CD4-positive, alpha-beta memory T cell (primary cell): Measurements from ENCODE around the gene BCL2L12. TPM values are rescaled to one million over a fixed set of nuclear protein-coding genes. Genes with fewer than 3 reads are reported as not detected.

Experiments
- CTCF ChIA-PET: fragments of 350-600 bp; sonication (Branson Sonifier 250); formaldehyde crosslinking; loops from one replicate; lab custom pipeline; 2021; ENCODE audit warnings: inconsistent platforms; ENCODE audit not compliant: partially characterized antibody; lab: Charles Lee
- POLR2A ChIA-PET: fragments of 350-600 bp; sonication (Branson Sonifier 250); formaldehyde crosslinking; loops from one replicate; lab custom pipeline; 2021; ENCODE audit not compliant: partially characterized antibody; lab: Charles Lee
- DNase-seq, 5 donors: peaks; one replicate each; pipeline versions ENCODE4 v3.0.0 to v3.0.0-alpha.2; 2020 to 2022; ENCODE audit warnings: mixed read lengths in 1 of 5
- H3K27ac ChIP-seq: one replicate; pipeline ENCODE4 v1.7.0; 2013; ENCODE audit warnings: low read depth, low read length
- H3K27me3 ChIP-seq: 2 replicates; pipeline ENCODE4 v1.7.0; 2013; ENCODE audit warnings: mild to moderate bottlenecking, low read length, moderate library complexity; ENCODE audit not compliant: insufficient read depth
- H3K36me3 ChIP-seq: 2 replicates; pipeline ENCODE4 v1.7.0; 2013; ENCODE audit warnings: mild to moderate bottlenecking, low read length, moderate library complexity; ENCODE audit not compliant: insufficient read depth
- H3K4me1 ChIP-seq: 2 replicates; pipeline ENCODE4 v1.7.0; 2013; ENCODE audit warnings: mild to moderate bottlenecking, low read length, moderate library complexity; ENCODE audit not compliant: insufficient read depth
- H3K4me3 ChIP-seq, 2 donors: one replicate each; pipeline ENCODE4 v1.7.0; 2013; ENCODE audit warnings: low read length in 2 of 2, mild to moderate bottlenecking in 1 of 2
- H3K9me3 ChIP-seq, 2 donors: one replicate each; pipeline ENCODE4 v1.7.0; 2013; ENCODE audit warnings: low read length in 2 of 2, control low read depth in 1 of 2; ENCODE audit not compliant: control insufficient read depth in 1 of 2
- H3K27ac Mint-ChIP-seq, 7 donors: one replicate each; pipeline ENCODE4 v1.8.0; 2020 to 2021; ENCODE audit warnings: mixed read lengths in 7 of 7, mild to moderate bottlenecking in 6 of 7, inconsistent platforms in 3 of 7, moderate library complexity in 3 of 7
- H3K27me3 Mint-ChIP-seq, 2 donors: one replicate each; pipeline ENCODE4 v1.8.0; 2020 to 2021; ENCODE audit warnings: mixed read lengths in 2 of 2
- H3K36me3 Mint-ChIP-seq, 2 donors: one replicate each; pipeline ENCODE4 v1.8.0; 2020 to 2021; ENCODE audit warnings: mixed read lengths in 2 of 2, inconsistent platforms in 1 of 2, mild to moderate bottlenecking in 1 of 2
- H3K4me1 Mint-ChIP-seq, 4 donors: one replicate each; pipeline ENCODE4 v1.8.0; 2020 to 2021; ENCODE audit warnings: mixed read lengths in 4 of 4, mild to moderate bottlenecking in 1 of 4
- H3K4me3 Mint-ChIP-seq, 8 donors: one replicate each; pipeline ENCODE4 v1.8.0; 2020 to 2021; ENCODE audit warnings: mixed read lengths in 8 of 8, mild to moderate bottlenecking in 7 of 8, moderate library complexity in 6 of 8, inconsistent platforms in 3 of 8
- H3K9me3 Mint-ChIP-seq, 8 donors: one replicate each; pipeline ENCODE4 v1.8.0; 2020 to 2021; ENCODE audit warnings: mixed read lengths in 8 of 8, mild to moderate bottlenecking in 5 of 8, inconsistent platforms in 3 of 8, moderate library complexity in 1 of 8
- intact Hi-C: fragments of 100-400 bp; cut with micrococcal nuclease; formaldehyde crosslinking; loops from one replicate; pipeline ENCODE4 v1.15.1; 2023
- polyA plus RNA-seq, 2 donors: library from polyadenylated mRNA; unstranded; fragments of 300-500 nt; fragmentation: Illumina TruSeq; gene quantifications; one replicate each; pipeline ENCODE4 v1.2.3, GENCODE V29; 2021
- total RNA-seq, 2 experiments: library from RNA; stranded (reverse); gene quantifications; one replicate each; pipeline ENCODE4 v1.2.3, GENCODE V29; 2021

BCL2L12 gene
- total and polyA plus RNA-seq, 4 experiments from 2014 or later, result 16.3 to 22.1 (median 19.5) TPM

GRCh38 chr19:49651820-49652550, 13.7 kb upstream of the BCL2L12 start:
- Histone ChIP-seq H3K4me3 (no peak overlapping the region), H3K36me3 (peaks cover 50% of the 10 kb centered on the region), H3K4me1 (no peaks in the 10 kb centered on the region), H3K27ac (no peak overlapping the region), H3K27me3 (no peaks in the 10 kb centered on the region), H3K9me3 (no peaks in the 10 kb centered on the region)
- POLR2A ChIA-PET, result interaction anchor here (5.5 kb wide), 1 partner anchor 13 kb away, joined by 30 read pairs; the partner anchor contains the start of genes BCL2L12 and IRF3
- no peaks in the 10 kb centered on the region for H3K27me3 Mint-ChIP-seq
- DNase-seq, result peak in 1 of 5 donors; percentile 8
- intact Hi-C loops, result no loop called here
- no peak overlapping the region for H3K4me3 Mint-ChIP-seq
- H3K36me3 Mint-ChIP-seq, result peaks cover 13 to 46% of the 10 kb centered on the region in 2 donors
- peaks cover 0 to 6% (median 2%) of the 10 kb centered on the region in 4 donors for H3K4me1 Mint-ChIP-seq
- CTCF ChIA-PET, result no interaction called here
- H3K9me3 Mint-ChIP-seq, result no peaks in the 10 kb centered on the region
- no peak overlapping the region for H3K27ac Mint-ChIP-seq

- H3K27ac ChIP-seq, result no peak overlapping the region
- no peaks in the 10 kb centered on the region for H3K4me1 ChIP-seq
- no peaks in the 10 kb centered on the region for H3K27me3 ChIP-seq
- no peaks in the 10 kb centered on the region for H3K9me3 Mint-ChIP-seq
- H3K4me3 ChIP-seq, result no peak overlapping the region
- CTCF ChIA-PET, result interaction anchor here (0.9 kb wide), 1 partner anchor 20 kb away, joined by 4 read pairs; no protein-coding TSS in a partner anchor
- intact Hi-C loops, result no loop called here
- POLR2A ChIA-PET, result interaction anchor here (5.5 kb wide), 1 partner anchor 12 kb away, joined by 30 read pairs; the partner anchor contains the start of genes BCL2L12 and IRF3
- peak in 1 of 5 donors; percentile 39 for DNase-seq
- H3K9me3 ChIP-seq, result no peaks in the 10 kb centered on the region
- H3K36me3 ChIP-seq, result peaks cover 52% of the 10 kb centered on the region
- H3K4me1 Mint-ChIP-seq, result peaks cover 0 to 9% (median under 1%) of the 10 kb centered on the region in 4 donors
- peak overlapping the region in 1 of 7 donors; percentile 51 for H3K27ac Mint-ChIP-seq
- peaks cover 13 to 43% of the 10 kb centered on the region in 2 donors for H3K36me3 Mint-ChIP-seq
- no peaks in the 10 kb centered on the region for H3K27me3 Mint-ChIP-seq
- no peak overlapping the region for H3K4me3 Mint-ChIP-seq
Measured at GRCh38 chr19:49652551-49653465, 12.9 kb upstream of the BCL2L12 start.

DNA sequence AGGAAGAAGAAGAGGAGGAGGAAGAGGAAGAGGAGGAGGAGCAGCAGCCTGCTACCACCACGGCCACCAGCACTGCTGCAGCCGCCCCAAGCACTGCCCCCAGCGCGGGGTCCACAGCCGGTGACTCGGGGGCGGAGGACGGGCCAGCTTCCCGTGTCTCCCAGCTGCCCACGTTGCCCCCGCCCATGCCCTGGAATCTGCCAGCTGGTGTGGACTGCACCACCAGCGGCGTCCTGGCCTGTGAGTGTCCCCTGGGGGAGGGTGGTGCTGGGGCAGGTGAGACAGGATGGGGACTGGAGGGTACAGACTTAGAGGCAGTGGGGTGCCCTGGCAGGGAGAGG, 12.3 kb upstream of the BCL2L12 start:
- no peak for DNase-seq
- H3K4me3 Mint-ChIP-seq, result no peak overlapping the region
- intact Hi-C loops, result no loop called here
- H3K27me3 Mint-ChIP-seq, result no peaks in the 10 kb centered on the region
- peaks cover 13 to 42% of the 10 kb centered on the region in 2 donors for H3K36me3 Mint-ChIP-seq
- H3K27ac Mint-ChIP-seq, result peak overlapping the region in 1 of 7 donors; percentile 40
- Histone ChIP-seq H3K4me3 (no peak overlapping the region), H3K36me3 (peaks cover 55% of the 10 kb centered on the region), H3K4me1 (no peaks in the 10 kb centered on the region), H3K9me3 (no peaks in the 10 kb centered on the region), H3K27me3 (no peaks in the 10 kb centered on the region), H3K27ac (no peak overlapping the region)
- H3K4me1 Mint-ChIP-seq, result peaks cover 0 to 9% (median under 1%) of the 10 kb centered on the region in 4 donors
- no peaks in the 10 kb centered on the region for H3K9me3 Mint-ChIP-seq
- CTCF ChIA-PET, result interaction anchor here (0.9 kb wide), 1 partner anchor 19 kb away, joined by 4 read pairs; no protein-coding TSS in a partner anchor
- POLR2A ChIA-PET, result interaction anchor here (5.5 kb wide), 1 partner anchor 11 kb away, joined by 30 read pairs; the partner anchor contains the start of genes BCL2L12 and IRF3

GRCh38 chr19:49654581-49654980, 11.2 kb upstream of the BCL2L12 start:
- Mint-ChIP-seq H3K4me1 (peaks cover 2 to 6% (median 3%) of the 10 kb centered on the region in 4 donors), H3K27ac (peak overlapping the region in 3 of 7 donors; percentile 37 to 75 (median 42)), H3K36me3 (peaks cover 9 to 47% of the 10 kb centered on the region in 2 donors), H3K9me3 (no peaks in the 10 kb centered on the region), H3K4me3 (no peak overlapping the region), H3K27me3 (no peaks in the 10 kb centered on the region)
- peaks cover 6% of the 10 kb centered on the region for H3K4me1 ChIP-seq
- peak in 1 of 5 donors; percentile 25 for DNase-seq
- ChIA-PET CTCF (interaction anchor here (1.5 to 2.8 kb wide), 2 partner anchors 11 to 18 kb away, joined by 5 to 7 read pairs; no protein-coding TSS in a partner anchor), POLR2A (interaction anchor here (1.1 to 5.5 kb wide), 2 partner anchors 10 to 11 kb away, joined by 3 to 30 read pairs; partner anchors contain the start of genes BCL2L12 and IRF3)
- no peaks in the 10 kb centered on the region for H3K27me3 ChIP-seq
- no peaks in the 10 kb centered on the region for H3K9me3 ChIP-seq
- peaks cover 67% of the 10 kb centered on the region for H3K36me3 ChIP-seq
- H3K4me3 ChIP-seq, result no peak overlapping the region
- no peak overlapping the region for H3K27ac ChIP-seq
- intact Hi-C loops, result no loop called here

DNA sequence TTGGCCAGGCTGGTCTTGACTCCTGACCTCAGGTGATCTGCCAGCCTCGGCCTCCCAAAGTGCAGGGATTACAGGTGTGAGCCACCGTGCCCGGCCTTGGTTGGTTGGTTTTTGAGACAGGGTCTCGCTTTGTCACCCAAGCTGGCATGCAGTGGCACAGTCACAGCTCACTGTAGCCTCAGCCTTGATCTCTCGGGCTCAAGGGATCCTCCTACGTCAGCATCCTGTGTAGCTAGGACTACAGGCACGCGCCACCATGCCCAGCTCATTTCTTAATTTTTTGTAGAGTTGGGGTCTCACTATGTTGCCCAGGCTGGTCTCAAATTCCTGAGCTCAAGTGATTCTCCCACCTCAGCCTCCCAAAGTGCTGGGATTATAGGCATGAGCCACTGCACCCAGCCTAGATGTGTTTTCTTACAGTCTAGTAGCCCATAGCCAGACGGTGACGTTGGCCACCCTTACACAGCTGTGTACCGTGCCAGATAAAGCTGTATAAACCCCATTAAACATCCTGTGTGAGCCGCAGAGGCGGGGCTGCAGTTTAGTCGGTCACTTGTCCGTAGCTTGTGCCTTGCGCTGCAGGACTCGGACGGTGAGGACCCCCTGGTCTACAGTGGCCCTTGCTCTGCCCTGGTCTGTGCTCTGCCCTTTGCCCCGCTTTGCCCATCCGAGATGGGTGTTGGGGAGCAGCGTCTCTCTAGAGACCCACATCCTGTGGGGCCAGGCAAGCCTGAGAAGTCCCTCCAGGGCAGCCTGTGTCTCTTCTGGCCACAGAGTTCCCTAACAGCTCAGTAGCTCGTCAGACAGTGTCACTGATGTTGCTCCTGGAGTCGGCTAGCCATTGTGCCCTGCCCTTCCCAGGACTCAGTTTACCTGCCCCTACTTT, 9.9 kb upstream of the BCL2L12 start:
- ChIA-PET POLR2A (interaction anchor here (0.6 to 5.5 kb wide), 6 partner anchors 9 to 160 kb away, joined by 3 to 30 read pairs (median 6); partner anchors contain the start of genes BCL2L12, IRF3, PRR12 and RPS11), CTCF (interaction anchor here (1.5 to 2.8 kb wide), 2 partner anchors 12 to 17 kb away, joined by 5 to 7 read pairs; no protein-coding TSS in a partner anchor)
- Mint-ChIP-seq H3K27me3 (no peaks in the 10 kb centered on the region), H3K27ac (peak overlapping the region in 2 of 7 donors; percentile 36 to 64), H3K4me3 (no peak overlapping the region), H3K9me3 (no peaks in the 10 kb centered on the region), H3K4me1 (peaks cover 2 to 15% (median 9%) of the 10 kb centered on the region in 4 donors), H3K36me3 (peaks cover 16 to 50% of the 10 kb centered on the region in 2 donors)
- Histone ChIP-seq H3K4me1 (peaks cover 6% of the 10 kb centered on the region), H3K27me3 (no peaks in the 10 kb centered on the region), H3K4me3 (no peak overlapping the region), H3K9me3 (no peaks in the 10 kb centered on the region), H3K36me3 (peaks cover 67% of the 10 kb centered on the region), H3K27ac (no peak overlapping the region)
- peak in 1 of 5 donors; percentile 18 for DNase-seq
- intact Hi-C loops, result loop anchor here (1.0 kb wide), 1 partner anchor 16 kb away; no protein-coding TSS in a partner anchor
